Tibial nerve (tissue), 4 donors: ENCODE data around the gene BAIAP3. TPM values are rescaled to one million over a fixed set of nuclear protein-coding genes. Genes with fewer than 3 reads are reported as not detected.

Experiments
- DNase-seq, 2 donors: peaks; one replicate each; pipeline ENCODE4 v3.0.0-alpha.2; 2019; ENCODE audit warnings: low spot score in 2 of 2
- H3K27ac ChIP-seq, 4 donors: fragments of 200-600 bp; sonication (generic) in 3 of 4; one replicate each; pipeline ENCODE4 v1.5.1; 2017 to 2019; ENCODE audit warnings: mild to moderate bottlenecking in 1 of 4
- H3K27me3 ChIP-seq, 2 donors: fragments of 200-600 bp; sonication (generic) in 1 of 2; one replicate each; pipeline versions ENCODE4 v1.5.1 to v1.6.0; 2017 to 2019
- H3K36me3 ChIP-seq, 3 donors: fragments of 200-600 bp; sonication (generic); one replicate each; pipeline ENCODE4 v1.5.1; 2018 to 2019
- H3K4me1 ChIP-seq, 4 donors: fragments of 200-600 bp; sonication (generic) in 3 of 4; one replicate each; pipeline ENCODE4 v1.5.1; 2017 to 2019
- H3K4me3 ChIP-seq, 4 donors: fragments of 200-600 bp; sonication (generic) in 3 of 4; one replicate each; pipeline ENCODE4 v1.5.1; 2017 to 2019; ENCODE audit warnings: mild to moderate bottlenecking in 1 of 4, moderate library complexity in 1 of 4
- H3K9me3 ChIP-seq, 4 donors: fragments of 200-600 bp; sonication (generic) in 3 of 4; one replicate each; pipeline ENCODE4 v1.5.1; 2017 to 2019
- EP300 ChIP-seq, 2 donors: sonication (generic); formaldehyde crosslinking; IDR thresholded peaks; one replicate each; pipeline ENCODE4 v1.6.1; 2017; ENCODE audit warnings: antibody characterized with exemption in 2 of 2, mild to moderate bottlenecking in 1 of 2
- POLR2A ChIP-seq, 2 donors: fragments of 450-650 bp; IDR thresholded peaks; one replicate each; pipeline ENCODE4 v1.6.1; 2017; ENCODE audit warnings: antibody characterized with exemption in 2 of 2, mild to moderate bottlenecking in 2 of 2, moderate library complexity in 2 of 2
- WGBS, 2 donors: methylation state at CpG; one replicate each; pipeline ENCODE4 v1.1.5; 2018; 5-methylcytosine and 5-hydroxymethylcytosine counted together
- total RNA-seq, 4 donors: library from RNA; depleted of rRNA; stranded (reverse); fragments of >200 nt; gene quantifications; one replicate each; pipeline ENCODE4 v1.1.0, GENCODE V29; 2016
- TF ChIP-seq, protein P1 (sequence below), 5 experiments: fragments of 200-600 bp in 3 of 5; fragments of 450-650 bp in 2 of 5; sonication (generic) in 3 of 5; IDR thresholded peaks; one replicate each; pipeline ENCODE4 v1.5.1; 2016 to 2019; ENCODE audit warnings: antibody characterized with exemption in 5 of 5, mild to moderate bottlenecking in 3 of 5, moderate library complexity in 2 of 5

The BAIAP3 gene
- total RNA-seq, 4 donors from 2014 or later, result 0.66 to 2.7 (median 2.3) TPM

- peaks cover 3 to 89% of the 10 kb centered on the region in 2 donors for H3K27me3 ChIP-seq
Measured at GRCh38 chr16:1334739-1335138, 1.3 kb downstream of the BAIAP3 start.

GRCh38 chr16:1335211-1335971, 1.9 kb downstream of the BAIAP3 start:
- TF ChIP-seq, protein P1, sequence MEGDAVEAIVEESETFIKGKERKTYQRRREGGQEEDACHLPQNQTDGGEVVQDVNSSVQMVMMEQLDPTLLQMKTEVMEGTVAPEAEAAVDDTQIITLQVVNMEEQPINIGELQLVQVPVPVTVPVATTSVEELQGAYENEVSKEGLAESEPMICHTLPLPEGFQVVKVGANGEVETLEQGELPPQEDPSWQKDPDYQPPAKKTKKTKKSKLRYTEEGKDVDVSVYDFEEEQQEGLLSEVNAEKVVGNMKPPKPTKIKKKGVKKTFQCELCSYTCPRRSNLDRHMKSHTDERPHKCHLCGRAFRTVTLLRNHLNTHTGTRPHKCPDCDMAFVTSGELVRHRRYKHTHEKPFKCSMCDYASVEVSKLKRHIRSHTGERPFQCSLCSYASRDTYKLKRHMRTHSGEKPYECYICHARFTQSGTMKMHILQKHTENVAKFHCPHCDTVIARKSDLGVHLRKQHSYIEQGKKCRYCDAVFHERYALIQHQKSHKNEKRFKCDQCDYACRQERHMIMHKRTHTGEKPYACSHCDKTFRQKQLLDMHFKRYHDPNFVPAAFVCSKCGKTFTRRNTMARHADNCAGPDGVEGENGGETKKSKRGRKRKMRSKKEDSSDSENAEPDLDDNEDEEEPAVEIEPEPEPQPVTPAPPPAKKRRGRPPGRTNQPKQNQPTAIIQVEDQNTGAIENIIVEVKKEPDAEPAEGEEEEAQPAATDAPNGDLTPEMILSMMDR (IDR thresholded peaks at IDR 0.05), result no peak
- TF ChIP-seq EP300 (IDR thresholded peaks at IDR 0.05), result no peak
- TF ChIP-seq POLR2A (IDR thresholded peaks at IDR 0.05), result no peak
- Histone ChIP-seq H3K9me3 (peaks cover 0 to 5% (median 0%) of the 10 kb centered on the region in 4 donors), H3K36me3 (peaks cover 0 to 3% (median 0%) of the 10 kb centered on the region in 3 donors), H3K27me3 (peaks cover 3 to 83% of the 10 kb centered on the region in 2 donors), H3K27ac (no peak overlapping the region), H3K4me3 (no peak overlapping the region), H3K4me1 (peaks cover 0 to 36% (median 22%) of the 10 kb centered on the region in 4 donors)
- no peak for DNase-seq
- WGBS, 2 donors, result 33 to 41% methylated on average over 11 to 16 of the region's 16 CpGs

More at GRCh38 chr16:1334739-1335138, 1.3 kb downstream of the BAIAP3 start:
- H3K36me3 ChIP-seq, result peaks cover 0 to 4% (median 0%) of the 10 kb centered on the region in 3 donors
- H3K4me3 ChIP-seq, result no peak overlapping the region
- no peak for TF ChIP-seq EP300 (IDR thresholded peaks at IDR 0.05)
- TF ChIP-seq POLR2A (IDR thresholded peaks at IDR 0.05), result no peak
- no peak overlapping the region for H3K27ac ChIP-seq
- DNase-seq, result no peak
- peaks cover 0 to 10% (median 0%) of the 10 kb centered on the region in 4 donors for H3K9me3 ChIP-seq
- WGBS, 2 donors, result 25 to 36% methylated on average over 9 of the region's 9 CpGs
- peaks cover 0 to 36% (median 22%) of the 10 kb centered on the region in 4 donors for H3K4me1 ChIP-seq

DNA sequence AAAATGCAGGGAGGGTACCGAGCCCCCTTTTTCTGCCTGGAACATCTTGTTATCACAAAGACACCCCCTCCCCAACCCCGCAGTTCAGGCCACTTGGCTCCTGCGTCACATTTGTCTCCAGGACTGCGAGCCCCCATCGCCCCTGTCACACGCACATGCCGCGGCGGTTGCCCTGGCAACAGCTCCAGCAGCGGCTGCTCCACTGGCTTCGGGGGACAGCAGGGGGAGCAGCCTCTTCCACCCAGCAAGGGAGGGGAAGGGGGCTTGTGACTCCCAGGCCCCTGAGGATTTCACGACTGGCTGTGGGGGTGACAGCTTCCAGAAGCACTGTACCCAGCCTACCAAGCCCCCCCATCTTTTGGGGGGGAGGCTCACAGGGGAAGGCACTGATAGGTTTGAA, 2.6 kb downstream of the BAIAP3 start:
- peaks cover 3 to 77% of the 10 kb centered on the region in 2 donors for H3K27me3 ChIP-seq
- 6 to 11% methylated on average over 9 to 12 of the region's 12 CpGs for WGBS, 2 donors
- no peak for DNase-seq
- peaks cover 0 to 35% (median 21%) of the 10 kb centered on the region in 4 donors for H3K4me1 ChIP-seq
- TF ChIP-seq, protein P1 (IDR thresholded peaks at IDR 0.05), result no peak
- no peak for TF ChIP-seq POLR2A (IDR thresholded peaks at IDR 0.05)
- no peak for TF ChIP-seq EP300 (IDR thresholded peaks at IDR 0.05)
- no peak overlapping the region for H3K27ac ChIP-seq
- no peak overlapping the region for H3K4me3 ChIP-seq
- no peaks in the 10 kb centered on the region for H3K9me3 ChIP-seq
- no peaks in the 10 kb centered on the region for H3K36me3 ChIP-seq

- DNase-seq, result no peak
- H3K9me3 ChIP-seq, result no peaks in the 10 kb centered on the region
- no peak overlapping the region for H3K4me3 ChIP-seq
- peaks cover 3 to 71% of the 10 kb centered on the region in 2 donors for H3K27me3 ChIP-seq
- no peak overlapping the region for H3K27ac ChIP-seq
- H3K4me1 ChIP-seq, result peaks cover 0 to 30% (median 16%) of the 10 kb centered on the region in 4 donors
- 66 to 87% methylated on average over 3 to 9 of the region's 15 CpGs for WGBS, 2 donors
- TF ChIP-seq, protein P1 (IDR thresholded peaks at IDR 0.05), result no peak
- TF ChIP-seq POLR2A (IDR thresholded peaks at IDR 0.05), result no peak
- no peak for TF ChIP-seq EP300 (IDR thresholded peaks at IDR 0.05)
- no peaks in the 10 kb centered on the region for H3K36me3 ChIP-seq
Measured at GRCh38 chr16:1336619-1337018, 3.2 kb downstream of the BAIAP3 start.

- no peak for TF ChIP-seq POLR2A (IDR thresholded peaks at IDR 0.05)
- TF ChIP-seq, protein P1 (IDR thresholded peaks at IDR 0.05), result no peak
- no peak for TF ChIP-seq EP300 (IDR thresholded peaks at IDR 0.05)
- Histone ChIP-seq H3K9me3 (no peaks in the 10 kb centered on the region), H3K4me1 (peaks cover 0 to 26% (median 13%) of the 10 kb centered on the region in 4 donors), H3K27me3 (peaks cover 3 to 65% of the 10 kb centered on the region in 2 donors), H3K4me3 (no peak overlapping the region), H3K36me3 (no peaks in the 10 kb centered on the region), H3K27ac (no peak overlapping the region)
- 37 to 57% methylated on average over 7 to 9 of the region's 9 CpGs for WGBS, 2 donors
- DNase-seq, result no peak
Measured at GRCh38 chr16:1337486-1337885, 4.0 kb downstream of the BAIAP3 start.
